GM21447 (cell line): Measurements from ENCODE around the gene PDE10A.
"Not testable (repeated sequence)": the region's sequence is repeated elsewhere in the genome, so short reads cannot be mapped to it uniquely, and the experiment has no call there.

Experiments used
- ATAC-seq: cut with Tn5 transposase; IDR thresholded peaks from one replicate; pipeline ENCODE4 v1.9.1; 2021; ENCODE audit not compliant: unreplicated experiment

Gene PDE10A

DNA sequence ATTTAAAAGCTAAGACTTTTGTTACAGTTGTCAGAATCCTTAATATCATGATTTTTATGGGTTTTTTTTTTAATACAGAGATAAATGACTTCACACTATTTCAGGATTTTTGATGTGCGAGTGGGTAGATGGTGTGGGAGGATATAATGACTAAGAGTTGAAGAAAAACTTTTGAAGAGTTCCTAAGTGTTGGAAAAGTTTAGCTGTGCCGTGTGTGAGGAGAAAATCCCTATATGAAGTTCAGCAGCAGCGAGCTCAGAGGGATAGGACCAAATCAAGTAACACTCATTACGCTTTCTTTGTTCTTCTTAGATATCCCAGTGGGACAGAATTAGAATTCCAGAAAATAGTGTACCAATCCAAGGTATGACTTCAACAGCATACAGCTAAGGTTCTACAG is 34.1 kb downstream of the PDE10A start:
- no peak for ATAC-seq

DNA sequence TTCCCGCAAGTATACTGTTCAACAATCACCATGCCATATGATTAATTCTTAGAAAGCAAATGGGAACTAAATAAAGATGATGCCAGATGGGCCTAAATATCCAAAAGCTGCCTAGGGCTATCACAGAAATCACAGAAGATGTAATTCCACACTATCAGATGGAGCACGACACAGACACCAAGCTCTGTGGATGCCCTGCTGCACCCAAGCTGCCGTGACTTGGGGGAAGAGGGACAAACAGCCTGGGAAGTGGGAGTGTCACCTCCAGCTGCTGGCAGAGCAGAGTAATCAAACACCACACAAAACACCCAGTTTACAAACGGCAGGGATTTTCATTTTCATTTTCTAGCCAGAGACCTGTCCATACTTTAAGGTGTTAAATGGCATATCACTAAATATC is 35.7 kb downstream of the PDE10A start:
- ATAC-seq, result no peak

DNA sequence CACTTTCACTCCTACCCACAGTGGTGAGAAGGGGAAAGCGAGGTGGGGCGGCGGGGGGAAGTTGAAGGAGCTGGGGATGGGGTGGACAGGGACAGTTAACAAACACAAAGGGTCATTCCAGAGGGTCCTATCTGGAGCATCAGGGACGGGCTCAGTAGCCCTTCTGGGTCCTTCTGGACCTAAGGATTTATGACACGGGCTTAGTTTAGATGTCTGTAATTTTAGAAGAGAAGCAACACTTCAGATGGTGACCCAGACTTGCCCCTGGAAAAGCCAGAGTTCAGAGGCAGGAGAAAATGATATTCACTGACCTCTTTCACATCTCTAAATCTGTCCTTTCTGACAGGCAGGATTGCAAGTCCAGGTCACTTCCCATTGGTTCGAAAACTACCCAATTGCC is 36.3 kb downstream of the PDE10A start:
- no peak for ATAC-seq

DNA sequence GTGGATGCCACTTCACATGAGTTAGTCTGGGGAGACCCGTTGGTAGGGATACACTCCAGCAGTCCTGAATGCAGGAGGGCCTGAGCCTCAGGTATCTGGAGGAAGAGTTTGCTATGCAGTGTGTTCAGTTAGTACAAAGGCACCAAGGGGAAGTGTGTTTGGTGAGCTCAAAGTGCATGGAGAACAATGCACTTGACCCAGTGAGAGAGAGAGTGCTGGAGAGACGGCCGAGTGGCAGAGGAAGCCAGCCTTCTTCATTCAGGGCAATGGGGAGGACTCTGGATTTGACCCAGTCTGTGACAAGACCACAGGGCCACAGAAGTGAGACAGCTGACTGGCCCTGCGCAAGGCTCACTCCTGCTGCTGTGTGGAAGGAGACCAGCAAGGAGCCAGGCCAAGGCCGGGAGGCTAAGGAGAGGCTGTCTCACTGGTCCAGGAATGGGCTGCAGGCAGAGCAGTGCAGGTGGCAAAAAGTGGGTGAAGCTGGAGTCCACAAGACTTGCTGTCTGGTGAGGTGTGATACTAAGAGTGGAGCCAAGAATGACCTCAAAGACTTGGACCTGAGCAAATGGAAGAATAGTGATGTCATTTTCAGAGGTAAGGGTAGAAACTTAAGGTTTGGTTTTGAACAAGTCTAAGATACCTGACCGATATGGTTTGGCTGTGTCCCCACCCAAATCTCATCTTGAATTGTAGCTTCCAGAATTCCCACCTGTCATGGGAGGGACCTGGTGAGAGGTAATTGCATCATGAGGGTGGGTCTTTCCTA is 38.0 kb downstream of the PDE10A start:
- ATAC-seq, result no peak

DNA sequence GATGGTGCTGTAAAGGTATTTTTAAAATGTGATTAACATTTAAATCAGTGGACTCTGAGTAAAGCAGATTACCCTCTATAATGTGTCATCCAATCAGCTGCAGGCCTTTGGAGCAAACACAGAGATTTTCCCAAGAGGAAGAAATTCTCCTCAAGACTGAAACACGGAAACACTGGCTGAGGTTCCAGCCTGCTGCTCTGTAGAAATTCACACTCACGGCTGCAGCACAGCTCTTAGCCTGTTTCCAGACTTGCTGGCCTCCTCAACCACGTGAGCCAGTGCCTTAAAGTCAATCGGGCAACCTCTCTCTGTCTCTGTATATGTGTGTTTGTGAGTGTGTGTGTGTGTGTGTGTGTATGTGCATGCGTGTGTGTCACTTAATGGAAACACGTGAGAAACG is 41.1 kb downstream of the PDE10A start:
- no peak for ATAC-seq

GRCh38 chr6:165618891-165619290 is 44.1 kb downstream of the PDE10A start:
- not testable (repeated sequence) for ATAC-seq

DNA sequence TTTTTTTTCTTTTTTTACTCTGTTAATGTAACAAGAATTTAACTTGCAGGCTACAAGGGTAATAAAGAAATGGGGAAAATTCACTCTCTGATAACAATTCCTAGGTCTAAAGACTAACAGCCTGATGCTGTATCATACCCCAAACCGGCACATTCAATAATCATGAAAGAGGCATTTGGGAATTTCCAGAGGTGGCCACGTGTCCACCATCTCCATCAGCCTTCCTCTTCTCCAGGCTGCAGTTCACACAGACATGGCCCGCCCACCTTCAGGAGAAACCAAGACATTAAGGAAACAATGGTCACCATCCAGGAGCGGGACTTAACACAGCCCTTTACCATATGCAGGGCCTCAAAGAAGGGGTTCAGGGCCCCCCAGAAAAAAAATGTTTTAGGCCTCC is 44.8 kb downstream of the PDE10A start:
- no peak for ATAC-seq

DNA sequence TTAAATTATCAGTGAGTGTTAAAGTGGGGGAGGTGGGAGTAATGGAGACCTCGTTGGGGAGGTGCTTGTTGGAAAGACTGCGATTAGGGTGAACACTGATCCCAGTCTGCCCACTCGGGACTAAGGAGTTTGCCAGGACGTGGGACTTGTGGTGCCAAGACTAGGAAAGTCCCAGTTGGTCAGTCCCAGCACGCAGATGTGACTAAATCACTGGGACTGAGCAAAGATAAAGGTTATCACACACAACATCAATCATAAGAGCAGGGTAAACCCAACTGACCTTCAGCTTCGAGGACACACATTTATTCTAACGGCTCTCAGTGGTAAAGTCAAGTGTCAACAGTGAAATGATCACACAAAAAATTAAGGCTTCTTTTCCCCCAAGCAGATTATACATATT is 45.5 kb downstream of the PDE10A start:
- no peak for ATAC-seq

DNA sequence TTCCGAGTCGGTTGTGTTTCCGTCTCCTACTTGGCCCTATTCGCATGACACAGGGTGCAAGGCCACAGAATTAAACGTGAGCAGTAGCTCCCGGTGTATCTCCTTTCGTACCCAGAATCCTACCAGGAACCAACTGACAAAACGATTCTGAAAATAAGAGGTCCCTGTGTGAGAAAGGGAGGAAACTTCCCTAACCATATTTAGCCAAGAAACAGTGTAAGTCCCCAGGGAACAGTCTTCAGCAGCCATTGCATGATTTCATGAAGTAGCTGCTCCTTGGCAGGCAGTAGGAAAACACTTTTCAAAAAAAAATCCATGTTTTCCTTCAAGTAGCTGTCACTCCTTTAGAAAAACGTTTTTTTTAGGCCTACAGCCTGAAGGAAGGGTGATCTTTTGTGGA is 46.9 kb downstream of the PDE10A start:
- no peak for ATAC-seq

DNA sequence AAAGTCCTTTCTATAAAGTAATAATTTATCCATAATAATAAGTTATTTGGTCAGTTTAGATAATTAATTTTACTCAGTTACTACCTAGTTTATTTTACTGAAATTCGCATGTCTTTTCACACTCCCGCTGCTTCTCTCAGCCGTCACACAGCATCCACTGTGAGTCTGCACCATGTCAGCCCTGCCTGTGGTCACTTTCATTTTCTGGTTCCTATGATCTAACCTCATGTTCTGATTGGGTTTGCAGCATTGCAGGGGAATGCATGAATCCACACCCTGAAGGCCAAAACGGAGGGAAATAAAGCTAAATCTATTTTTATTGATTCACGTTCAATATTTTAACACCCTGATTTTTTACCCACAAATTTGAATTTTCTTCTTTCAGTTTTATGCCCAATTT is 47.4 kb downstream of the PDE10A start:
- peak; percentile 82 for ATAC-seq

GRCh38 chr6:165611294-165611693 is 51.7 kb downstream of the PDE10A start:
- no peak for ATAC-seq

DNA sequence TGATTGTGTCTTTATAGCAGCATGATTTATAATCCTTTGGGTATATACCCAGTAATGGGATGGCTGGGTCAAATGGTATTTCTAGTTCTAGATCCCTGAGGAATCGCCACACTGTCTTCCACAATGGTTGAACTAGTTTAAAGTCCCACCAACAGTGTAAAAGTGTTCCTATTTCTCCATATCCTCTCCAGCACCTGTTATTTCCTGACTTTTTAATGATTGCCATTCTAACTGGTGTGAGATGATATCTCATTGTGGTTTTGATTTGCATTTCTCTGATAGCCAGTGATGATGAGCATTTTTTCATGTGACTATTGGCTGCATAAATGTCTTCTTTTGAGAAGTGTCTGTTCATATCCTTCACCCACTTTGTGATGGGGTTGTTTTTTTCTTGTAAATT is 54.5 kb downstream of the PDE10A start:
- ATAC-seq, result not testable (repeated sequence)

GRCh38 chr6:165606740-165607008 is 56.4 kb downstream of the PDE10A start:
- no peak for ATAC-seq

DNA sequence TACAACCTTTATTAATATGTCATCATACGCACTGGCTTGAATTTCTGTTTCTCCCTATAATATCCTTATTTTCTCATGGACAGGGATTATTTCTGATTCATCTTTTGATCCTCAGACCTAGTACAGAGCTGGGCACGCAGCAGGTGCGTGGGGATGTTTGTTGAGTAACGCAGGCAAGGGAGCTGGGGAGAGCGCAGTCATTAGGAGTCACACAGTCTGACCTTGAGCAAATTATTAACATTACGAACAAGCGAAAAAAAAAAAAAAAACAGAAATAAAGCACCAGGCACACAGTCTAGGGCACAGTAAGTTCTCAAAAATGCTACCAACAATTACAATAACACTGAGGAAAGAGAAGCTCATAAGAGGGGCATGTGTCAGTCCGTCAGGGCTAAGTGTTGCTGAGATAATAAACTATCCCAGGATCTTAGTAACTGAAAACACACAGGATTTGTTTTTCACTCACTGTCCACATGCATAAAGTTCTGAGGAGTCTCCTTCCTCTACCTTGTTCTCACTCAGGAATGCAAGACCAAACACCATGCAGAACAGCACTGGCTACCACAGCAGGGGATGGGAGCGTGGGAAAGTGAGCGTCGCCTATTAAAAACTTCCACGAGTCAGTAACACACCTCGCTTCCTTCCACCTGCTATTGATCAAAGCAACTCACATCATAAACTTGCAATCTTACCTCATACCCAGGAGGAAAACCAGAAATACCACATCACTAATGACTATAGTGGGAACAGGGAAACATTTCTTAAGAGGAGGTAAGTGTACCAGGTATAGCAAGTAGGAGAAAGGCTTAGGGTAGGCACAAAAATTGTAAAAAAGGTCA is 56.9 kb downstream of the PDE10A start:
- no peak for ATAC-seq

DNA sequence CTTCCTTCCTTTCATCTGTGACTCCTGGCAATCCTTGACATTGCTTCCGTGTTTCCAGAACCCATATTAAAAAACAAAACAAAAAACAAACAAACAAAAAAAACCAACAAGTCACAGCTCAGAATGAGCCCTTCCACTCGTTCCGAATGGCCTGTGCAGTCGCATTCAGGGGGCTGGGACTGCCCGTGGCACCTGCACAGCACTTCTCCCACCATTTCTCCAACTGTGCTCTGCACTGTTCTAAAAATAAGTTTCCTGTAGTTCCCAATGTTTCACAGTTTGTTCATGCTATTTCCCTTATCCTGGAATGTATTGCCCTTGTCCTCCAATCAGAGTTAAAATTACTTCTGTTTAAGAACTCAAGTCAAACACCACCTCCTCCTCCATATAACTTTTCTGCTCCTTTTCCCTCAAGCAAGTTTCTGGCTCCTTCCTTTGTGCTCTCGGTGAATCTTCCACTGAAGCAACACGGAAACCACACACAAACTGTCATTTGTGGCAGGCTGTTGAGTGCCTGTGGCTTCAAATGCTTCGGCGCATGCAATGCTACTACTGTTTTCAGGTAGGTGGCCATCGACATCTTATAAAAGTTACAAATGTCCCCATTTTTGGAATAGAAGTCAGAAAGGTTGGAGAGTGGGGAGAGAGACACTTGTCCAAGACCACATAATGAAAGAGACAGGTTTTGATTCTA is 57.7 kb downstream of the PDE10A start:
- no peak for ATAC-seq

GRCh38 chr6:165602291-165602690 is 60.8 kb downstream of the PDE10A start:
- no peak for ATAC-seq

- ATAC-seq, result no peak
Measured at GRCh38 chr6:165600606-165601005, 62.4 kb downstream of the PDE10A start.

DNA sequence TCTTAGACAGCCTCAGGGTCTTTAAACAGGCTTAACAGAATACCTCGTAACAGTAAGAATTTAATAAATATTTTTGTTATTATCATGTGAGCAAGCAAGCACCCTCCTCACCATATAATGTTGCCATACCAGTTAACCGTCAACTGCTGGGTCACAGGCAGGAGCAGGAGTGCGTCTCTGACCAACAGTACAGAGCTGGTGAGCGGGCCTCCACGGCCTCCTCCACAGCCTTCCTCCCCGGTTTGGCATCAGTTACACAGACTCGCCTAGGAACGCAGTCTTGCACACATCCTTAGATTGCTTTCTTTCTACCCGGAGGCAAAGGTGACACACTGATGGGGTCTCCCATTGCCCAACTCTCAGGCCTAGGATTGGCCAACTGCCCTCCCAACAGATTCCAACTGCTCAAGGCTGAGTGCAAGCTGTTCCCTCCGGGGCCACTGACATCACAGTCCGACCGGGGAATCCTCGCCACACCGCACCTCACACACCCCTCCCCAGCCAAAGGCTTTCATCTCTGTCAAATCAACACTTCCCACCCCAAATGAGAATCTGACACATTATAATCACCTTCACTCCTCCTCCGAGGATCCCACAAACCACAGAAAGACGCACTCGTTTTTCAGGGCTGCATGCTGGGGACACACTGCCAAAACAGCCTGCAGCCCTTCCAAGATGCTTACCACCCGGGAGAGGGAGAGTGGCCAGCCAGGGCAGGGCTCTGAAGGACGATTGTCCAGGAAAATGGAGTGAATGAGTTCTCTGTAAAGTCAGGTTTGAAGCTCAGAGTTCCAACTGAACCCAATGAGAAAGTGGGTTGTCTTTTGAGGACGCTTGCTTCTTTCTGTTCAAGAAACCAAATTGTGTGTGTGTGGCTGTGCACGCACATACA is 63.2 kb downstream of the PDE10A start:
- no peak for ATAC-seq

DNA sequence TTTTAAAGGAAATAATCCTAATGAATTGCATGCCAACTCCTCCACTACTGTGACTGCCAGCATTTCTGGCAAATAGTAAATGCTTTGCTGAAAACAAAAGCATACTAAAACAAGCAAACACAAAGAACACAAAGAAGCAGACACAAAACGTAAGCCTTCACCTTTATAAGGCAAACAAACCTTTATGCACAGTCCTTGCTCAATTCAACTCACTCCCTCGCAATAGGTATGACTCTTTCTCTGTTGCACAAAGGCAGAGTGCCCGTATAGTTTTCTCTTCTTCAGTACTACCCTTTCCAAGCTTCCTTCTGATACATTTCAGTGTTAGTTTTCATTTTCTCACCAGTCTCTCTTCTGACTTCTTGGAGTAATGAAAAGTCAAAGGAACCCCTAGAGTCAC is 63.9 kb downstream of the PDE10A start:
- ATAC-seq, result no peak

DNA sequence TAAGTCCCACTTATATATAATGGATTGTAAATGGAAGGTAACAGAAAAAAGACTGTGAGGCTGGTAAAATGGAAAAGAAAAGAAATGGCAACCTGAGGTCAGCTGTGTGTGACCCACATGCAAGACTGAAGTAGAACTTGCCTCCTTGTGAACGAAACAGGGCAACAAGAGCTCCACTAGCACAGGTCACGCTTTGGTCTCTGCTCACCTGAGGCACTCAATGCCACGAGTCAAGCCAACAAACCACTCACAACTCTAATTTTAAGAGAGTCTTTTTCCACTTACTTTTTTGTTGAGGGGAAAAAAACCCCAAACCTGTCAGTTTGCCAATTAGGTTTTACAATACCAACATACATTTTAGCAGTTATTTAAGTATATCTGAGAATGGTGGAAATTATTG is 65.2 kb downstream of the PDE10A start:
- ATAC-seq, result no peak
